ENCODE results near the gene TXNL1.

DNA sequence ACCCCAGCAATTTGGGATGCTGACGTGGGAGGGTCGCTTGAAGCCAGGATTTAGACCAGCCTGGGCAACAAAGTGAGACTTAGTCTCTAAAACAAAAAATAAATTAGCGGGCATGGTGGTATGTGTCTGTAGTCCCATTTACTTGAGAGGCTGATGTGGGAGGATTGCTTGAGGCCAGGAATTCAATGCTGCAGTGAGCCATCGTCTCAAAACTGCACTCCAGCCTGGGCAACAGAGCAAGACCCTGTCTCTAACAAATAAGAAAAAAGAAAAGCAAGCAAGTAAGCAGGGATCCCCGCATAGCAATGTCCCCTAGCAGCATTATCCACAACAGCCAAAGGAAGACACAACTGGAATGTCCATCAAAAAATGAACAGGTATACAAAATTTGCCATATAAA lies 3.4 kb downstream of the TXNL1 start:
- no peak for TF ChIP-seq EZH2 (IDR thresholded peaks at IDR 0.05; ENCODE audit: insufficient read depth, poor library complexity, severe bottlenecking)
- no peak for TF ChIP-seq EZH2phosphoT487 (IDR thresholded peaks at IDR 0.05; ENCODE audit: insufficient read depth, low read depth)
